ENCODE data around the gene BAIAP2L2.

BAIAP2L2 gene

DNA sequence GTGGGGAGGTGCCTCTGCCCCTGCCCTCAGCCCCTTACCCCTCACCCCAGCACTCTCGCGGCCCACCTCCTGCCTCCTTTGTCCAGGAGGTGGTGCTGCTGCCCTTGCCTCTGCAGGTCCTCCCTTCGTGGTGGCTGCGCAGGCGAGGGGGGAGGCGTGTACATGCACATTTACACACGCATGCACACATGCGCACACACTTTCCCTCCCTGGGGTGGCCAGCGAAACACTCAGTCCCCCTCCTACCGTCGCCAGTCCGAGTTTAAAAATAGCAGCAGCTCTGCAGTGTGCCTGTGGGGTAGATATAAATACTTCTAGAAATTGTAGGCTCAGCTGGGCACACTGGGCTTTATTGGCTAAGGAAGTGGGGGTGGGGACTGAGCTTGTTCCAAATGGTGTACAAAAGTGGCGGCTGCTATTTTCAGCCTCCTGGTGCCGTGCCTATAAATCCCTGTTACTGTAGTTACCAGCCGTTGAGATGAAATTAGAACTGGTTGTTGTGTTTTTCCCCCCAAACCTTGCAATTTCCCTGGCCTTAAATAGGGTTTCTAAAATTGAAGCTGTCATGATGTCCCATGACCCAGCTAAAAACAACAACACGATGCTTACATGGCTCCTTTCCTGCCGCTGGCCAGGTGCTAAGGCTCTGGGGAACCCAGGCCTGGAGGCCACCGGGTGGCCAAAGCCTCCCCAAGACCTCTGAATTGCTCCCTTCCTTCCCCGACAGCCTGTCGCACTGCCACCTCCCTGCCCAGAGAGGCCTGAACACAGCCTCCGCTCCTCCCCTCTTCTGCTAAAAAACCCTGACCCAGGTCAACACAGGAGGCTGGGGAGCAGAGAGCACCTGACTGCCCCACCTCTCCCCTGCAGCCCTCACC lies 40.9 kb downstream of the BAIAP2L2 start:
- DNase-seq (ENCODE audit: low read depth in 2 of 3, low spot score in 1 of 3) = no peak

DNA sequence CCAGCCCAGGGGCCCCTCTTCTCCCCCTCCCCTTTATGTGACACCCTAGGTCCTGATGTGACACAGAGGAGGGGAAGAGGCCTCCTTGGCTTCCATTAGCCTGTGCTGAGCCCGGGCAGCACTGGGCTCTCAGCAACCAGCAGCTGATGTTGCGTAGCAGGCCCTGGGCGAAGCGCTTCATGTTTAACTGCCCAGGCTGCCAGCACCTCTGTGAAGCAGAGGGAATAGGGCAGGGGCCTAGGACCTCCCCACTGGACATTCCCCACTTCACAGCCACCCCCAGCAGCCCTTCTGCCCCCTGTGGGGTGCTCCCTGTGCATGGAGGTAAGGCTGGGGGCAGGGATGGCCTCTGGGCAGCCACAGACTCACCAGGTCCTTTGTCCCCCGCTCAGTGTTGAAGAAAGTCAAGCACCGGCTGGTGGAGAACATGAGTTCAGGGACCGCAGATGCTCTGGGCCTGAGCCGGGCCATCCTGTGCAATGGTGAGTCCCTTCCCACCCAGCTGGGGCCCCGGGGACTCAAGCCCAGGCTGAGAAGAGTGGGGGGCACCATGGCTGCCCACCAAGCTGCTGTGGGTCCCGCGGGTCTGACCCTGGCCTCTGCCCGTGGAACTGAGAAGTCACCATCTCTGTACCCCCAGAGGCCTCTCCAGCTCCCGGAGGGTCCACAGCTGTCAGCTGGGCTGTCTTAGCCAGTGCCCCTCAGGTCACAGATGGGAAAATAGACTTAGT lies 41.7 kb downstream of the BAIAP2L2 start:
- no peak for DNase-seq (ENCODE audit: low read depth in 2 of 3, low spot score in 1 of 3)

DNA sequence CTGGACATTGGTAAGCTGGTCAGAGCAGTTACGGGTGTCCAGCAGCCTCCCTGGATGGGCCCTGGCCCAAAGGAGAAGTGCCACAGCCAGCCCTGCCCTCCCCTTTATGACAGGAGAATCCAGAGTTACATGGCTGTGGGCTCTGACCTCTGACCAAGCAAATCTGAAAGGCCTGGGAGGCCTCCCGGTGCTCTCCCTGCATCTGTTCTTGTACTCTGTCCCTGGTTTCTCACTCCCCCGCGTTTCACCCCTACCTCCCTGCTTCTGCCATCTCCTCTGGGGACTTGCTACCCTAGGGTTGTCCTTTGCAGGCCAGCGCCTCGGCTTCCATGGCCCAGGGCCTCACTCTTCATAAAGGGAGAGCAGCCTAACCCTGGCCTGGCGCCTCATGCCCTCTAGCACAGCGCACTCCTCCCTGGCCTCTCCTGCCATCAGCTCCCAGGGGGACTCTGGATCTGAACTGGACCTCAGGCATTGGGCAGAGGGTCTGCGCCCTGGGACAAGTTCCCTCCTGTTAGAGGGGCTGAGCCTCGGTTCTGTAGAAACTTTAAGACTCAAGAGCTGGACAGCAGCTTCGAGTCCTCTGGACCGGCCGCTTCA lies 42.6 kb downstream of the BAIAP2L2 start:
- no peak for DNase-seq (ENCODE audit: low read depth in 2 of 3, low spot score in 1 of 3)

DNA sequence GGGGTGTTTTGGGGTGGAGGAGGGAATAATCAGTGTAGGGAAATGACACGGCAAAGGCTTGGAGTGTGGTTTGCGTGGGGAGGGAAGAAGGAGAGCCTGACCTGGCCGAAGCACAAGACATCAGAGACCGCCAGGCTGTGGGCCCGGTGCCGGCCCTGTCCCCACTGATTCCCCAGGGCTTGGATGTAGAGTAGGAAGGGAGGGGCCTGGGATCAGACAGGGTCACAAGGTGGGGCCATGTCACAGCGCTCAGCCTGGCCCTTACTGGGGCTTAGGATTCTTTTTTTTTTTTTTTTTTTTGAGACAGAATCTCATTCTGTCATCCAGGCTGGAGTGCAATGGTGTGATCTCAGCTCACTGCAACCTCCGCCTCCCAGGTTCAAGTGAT lies 43.5 kb downstream of the BAIAP2L2 start:
- no peak for DNase-seq (ENCODE audit: low read depth in 2 of 3, low spot score in 1 of 3)

DNA sequence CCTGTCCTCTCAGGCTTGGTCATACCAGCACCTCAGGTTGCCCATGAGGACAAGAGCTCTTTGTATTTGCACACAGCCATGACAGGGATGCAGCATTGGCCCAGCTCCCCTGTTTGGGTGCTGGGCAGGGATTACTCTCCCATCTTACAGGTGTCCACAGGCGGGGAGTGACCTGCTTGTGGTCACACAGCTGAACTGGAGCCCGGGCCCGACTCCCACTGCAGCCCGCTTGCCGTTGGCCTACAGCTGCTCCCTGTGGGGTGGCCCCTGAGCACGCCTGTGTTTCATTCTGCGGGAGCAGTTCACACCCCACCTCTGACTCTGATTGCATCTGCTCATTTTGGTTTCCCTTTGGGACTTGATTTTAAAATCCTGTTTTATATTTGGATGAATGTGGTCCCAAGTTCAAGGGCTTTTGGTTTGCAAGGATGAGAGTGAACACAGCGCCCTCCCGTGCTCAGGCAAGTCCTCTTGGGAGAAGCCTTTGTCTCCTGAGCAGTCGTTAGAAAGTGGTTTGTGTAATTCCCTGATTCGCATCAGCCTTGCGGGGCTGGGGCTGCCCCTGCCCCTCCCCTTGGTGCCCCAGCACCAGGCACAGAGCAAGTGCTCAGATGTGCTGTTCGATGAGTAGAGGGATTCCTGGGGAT lies 44.0 kb downstream of the BAIAP2L2 start:
- DNase-seq (ENCODE audit: low read depth in 2 of 3, low spot score in 1 of 3) = no peak

DNA sequence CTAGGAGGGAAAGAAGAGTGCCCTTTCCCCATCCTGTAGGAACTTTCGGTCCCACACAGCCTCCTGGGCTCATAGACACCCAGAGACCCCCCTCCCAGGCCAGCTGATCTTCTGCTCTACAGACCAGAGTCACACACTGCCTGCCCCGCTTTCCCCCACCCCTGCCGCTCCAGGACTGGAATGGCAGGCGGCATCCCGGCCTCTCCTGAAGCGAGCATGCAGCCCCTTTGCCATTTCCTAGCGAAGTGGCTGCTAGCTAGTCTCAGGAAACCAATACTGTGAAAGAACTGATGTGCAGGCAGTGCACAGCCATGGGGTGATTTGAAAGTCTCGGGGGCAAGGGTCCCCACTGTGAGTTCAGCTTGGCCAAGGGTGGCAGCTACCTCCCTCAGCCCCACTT lies 44.9 kb downstream of the BAIAP2L2 start:
- no peak for DNase-seq (ENCODE audit: low read depth in 2 of 3, low spot score in 1 of 3)

DNA sequence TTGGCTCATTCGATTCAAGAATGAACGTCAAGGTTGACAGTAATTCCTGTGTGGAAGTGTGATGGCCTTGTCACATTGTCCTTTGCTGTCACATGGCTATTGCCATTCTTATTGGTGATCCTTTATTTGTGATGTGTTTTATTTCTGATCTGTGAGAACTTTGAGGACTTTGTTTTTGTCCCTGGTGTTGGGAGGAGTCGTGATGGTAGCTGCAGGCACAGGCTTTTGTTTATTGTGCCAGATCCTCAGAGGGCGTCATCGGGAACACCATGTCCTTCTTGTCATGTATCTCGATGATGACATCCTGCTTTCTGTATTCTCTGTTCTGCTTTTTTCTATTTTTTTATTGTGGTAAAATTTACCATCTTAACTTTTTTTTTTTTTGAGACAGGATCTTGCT lies 47.7 kb downstream of the BAIAP2L2 start:
- DNase-seq (ENCODE audit: low read depth in 2 of 3, low spot score in 1 of 3) = no peak

DNA sequence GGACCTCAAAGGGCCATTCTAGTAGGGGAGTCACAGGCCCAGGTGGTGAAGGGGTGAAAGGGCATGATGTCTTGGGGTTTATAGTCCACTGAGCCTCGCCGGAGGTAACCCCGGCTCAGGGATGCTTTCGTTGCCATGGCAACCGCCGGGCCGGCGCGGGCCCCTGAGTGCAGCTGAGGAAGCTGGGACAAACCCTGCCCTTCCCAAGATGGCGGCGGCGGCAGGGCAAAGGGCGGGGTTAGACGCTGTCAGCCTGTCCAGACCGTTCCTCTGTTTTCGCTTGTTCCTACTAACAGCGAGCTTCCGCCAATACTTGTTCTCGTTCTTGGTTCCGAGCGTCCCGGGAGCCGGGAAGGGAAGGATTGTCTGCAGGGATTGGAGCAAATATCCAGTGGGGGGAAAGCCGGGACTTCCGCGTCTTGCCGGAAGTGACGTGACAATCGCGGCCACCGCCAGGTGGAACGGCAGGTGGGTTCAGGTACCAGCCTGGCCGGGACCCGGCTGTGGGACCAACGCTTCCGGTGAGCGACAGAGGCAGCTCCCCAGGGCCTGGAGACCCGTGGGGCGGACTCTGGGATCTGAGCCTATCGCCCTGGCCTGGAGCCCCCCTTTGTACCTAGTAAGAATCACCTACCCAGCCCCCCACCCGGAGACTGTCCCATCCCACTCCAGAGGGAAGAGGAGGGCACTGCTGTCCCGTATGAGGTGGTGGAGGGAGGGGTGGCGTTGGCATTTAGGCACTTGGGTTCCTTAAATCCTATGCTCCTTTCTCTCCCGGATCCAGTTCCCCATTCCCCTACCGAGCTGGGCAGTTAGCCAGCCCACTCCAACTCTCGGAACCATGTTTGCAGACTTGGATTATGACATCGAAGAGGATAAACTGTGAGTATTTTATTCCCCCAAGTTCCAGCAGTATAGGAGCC lies 53.3 kb downstream of the BAIAP2L2 start, which contains the start of gene PICK1:
PICK1 (plus strand) TSS at position 436 of the 923 bp plus-strand sequence; CDS start at position 842, 406 bp downstream.
- DNase-seq (ENCODE audit: low read depth in 2 of 3, low spot score in 1 of 3) = peak; percentile 71 to 75 (median 73)

DNA sequence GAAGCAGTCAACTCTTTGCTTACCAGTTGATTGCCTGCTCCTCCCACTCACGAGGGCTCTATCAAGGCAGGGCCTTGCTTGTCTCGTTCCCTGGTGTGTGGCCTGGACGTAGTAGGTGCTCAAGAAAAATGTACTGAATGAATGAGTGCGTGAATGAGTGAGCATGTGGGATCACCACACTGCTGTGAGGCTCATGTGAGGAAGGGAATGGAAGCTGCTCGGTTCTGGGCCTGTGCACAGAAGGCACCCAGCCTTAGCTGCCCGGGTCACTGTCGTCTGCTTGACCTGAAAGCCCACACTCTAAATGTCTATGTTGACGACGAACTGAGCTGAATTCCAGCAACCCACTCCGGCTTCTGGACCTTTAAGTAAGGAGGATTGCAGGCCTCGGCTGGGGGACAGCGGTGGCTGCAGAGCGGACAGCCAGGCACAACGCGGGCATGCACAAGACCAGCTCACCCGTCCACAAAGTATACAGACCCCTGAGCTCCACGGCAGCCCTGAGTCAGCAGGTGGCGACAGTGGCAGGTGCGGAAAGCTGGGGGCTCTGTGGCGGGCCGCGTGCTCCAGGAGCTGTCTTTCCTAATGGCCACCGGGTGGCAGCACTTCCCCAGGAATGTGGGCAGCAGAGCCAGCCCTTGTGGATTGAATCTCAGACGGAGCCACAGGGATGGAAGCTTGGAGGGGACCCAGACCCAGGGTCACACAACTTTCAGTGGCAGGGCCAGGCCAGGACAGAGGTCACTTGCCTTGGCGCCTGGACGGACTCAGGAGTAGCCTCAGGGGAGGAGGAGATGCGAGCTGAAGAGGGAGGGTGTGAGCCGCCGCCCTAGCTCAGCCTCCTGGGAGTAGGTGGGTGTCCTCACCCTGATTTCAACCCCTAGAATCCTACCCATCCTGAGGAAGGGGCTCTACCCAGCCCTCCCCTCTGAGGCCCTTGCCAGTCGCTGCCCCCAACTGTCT lies 58.3 kb downstream of the BAIAP2L2 start:
- DNase-seq (ENCODE audit: low read depth in 2 of 3, low spot score in 1 of 3) = peak; percentile 51 to 65 (median 61)

DNA sequence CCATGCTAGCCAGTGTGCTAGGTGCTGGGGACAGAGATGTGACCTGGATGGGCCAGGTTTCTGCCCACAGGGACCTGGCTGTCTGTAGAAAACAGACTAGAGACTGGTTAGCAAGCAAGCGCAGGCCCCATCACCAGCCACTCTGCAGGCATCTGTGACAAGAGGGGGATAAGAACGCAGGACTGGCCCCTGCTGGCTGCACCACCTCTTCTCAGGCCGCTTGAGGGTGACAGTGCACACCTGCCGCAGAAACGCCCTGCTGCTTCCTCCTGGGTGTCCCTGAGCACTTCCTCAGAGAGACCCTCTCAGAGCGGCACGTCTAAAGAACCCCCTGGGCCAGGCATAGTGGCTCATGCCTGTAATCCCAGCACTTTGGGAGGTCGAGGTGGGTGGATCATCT lies 59.2 kb downstream of the BAIAP2L2 start:
- no peak for DNase-seq (ENCODE audit: low read depth in 2 of 3, low spot score in 1 of 3)

DNA sequence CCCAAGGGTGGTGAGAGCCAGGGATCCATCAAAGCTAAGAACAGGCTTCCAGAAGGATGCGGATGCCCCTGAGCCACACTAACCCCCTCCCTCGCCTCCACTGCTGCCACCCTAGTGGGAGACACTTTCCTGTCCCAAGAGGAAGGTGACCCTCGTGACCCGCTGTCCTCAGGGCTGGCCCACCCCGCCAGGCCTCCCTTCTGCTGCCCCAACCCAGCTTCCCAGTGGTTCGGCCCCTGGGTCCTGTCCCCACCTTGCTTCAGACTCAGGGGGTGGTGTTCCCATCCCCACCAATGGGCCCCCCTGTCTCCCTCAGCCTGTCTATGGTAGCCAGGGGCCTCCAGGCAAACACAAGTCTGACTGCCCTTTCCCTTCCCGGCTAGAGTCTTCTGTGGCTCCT lies 59.8 kb downstream of the BAIAP2L2 start:
- no peak for DNase-seq (ENCODE audit: low read depth in 2 of 3, low spot score in 1 of 3)

DNA sequence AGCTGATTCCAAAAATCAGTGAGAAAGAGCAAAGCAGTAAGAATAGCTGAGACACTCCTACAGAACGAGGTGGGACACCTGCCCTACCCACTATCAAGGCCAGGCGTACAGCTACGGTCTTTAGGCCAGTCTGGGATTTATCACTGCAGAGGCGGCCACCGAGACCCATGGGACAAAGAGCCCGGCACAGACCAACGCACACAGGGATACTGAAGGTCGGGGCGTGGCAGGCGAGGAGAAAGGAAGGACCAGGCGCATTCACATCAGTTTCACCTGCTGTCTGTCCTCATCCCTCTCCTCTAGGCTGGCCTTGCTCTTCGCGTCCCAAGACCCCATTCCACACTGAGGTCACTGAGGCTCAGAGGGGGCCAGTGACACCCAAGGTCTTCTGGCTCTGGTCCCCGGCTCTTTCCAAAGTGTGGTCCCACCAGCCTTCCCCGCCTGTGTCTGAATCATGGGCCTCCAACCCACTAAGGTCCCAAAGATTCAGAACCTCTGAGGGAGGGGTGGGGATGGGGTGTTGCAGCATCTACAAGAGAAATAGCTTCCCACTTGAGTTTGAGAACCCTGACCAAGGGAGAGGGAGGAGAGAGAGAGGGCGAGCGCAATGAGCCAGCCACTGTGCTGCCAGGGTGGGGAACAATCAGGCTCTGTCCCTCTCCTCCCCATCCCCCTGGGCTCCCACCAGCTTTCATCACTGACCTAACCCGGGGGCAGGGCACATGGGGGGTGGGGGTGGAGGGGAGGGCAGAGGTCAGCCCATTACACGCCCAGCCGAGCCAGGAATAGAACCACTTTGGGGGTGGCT lies 60.5 kb downstream of the BAIAP2L2 start:
- no peak for DNase-seq (ENCODE audit: low read depth in 2 of 3, low spot score in 1 of 3)

DNA sequence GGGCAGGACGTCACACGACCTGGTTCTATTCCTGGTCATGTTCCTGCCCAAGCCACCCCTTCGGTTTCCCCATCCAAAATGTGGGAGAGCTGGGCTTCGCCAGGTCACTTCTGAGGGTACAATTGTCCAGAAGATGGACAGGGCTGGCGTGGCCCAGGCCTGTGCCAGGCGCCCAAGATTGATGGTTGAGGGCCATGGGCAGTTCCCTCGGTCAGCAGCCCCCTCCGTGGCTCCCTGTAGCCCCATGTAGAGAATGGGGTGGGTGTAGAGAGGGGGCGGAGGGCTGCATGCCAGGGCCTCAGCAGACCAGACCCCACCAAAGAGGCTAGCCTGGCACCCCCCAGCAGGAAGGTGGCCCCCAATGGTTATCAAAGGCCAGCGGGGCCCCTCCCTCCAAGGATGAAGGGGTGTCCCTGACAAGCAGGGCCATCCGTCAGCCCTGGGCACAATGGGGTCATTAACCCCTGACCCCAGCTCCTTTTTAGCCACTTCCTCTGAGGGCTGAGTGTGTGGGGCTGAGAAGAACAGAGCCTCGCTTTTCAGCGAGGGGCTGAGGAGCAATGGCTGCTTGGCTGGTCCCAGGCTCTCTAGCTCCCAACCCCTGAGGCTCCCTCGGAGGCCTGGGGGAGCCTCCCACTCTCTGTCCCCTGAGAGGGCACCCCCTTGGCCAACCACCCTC lies 64.3 kb downstream of the BAIAP2L2 start:
- no peak for DNase-seq (ENCODE audit: low read depth in 2 of 3, low spot score in 1 of 3)

DNA sequence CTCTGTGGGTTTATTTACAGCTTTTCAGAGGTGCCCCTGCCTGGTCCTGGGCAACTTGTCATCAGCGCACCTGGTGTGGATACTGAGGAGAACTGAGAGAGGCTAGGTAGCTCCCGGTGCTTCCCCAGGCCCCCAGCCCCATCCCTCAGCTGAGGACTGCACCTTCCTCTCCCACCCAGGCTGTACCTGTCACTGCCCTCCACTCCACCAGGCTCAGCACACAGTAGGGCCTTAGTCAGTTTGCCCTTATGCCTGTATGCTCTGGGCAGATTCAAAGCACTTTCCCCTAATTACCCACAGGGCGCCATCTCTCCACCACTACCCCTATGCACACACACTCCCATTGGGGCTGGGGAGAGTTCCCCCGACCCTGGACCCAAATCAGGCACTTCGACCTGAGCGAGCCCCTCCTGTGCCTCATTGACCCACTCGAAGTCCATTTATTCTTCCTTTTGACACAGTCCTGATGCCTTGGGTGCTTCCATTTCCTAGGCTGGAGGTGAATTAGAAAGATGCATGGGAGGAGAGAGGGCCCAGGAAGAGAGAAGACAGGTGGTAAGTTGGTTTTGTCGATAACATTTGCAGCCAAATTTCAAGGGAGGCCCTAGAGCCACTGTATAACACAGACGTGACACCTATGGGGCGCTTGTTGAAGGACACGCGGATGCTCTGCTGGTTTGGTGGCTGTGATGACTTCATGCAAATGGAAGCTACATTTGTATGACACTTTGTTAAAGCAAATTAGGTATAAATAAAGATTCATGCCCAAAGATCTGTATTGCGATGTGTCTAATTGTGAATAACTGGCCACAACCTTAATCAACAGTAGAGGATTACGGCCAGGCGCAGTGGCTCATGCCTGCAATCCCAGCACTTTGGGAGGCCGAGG lies 67.1 kb downstream of the BAIAP2L2 start:
- DNase-seq (ENCODE audit: low read depth in 2 of 3, low spot score in 1 of 3) = no peak

DNA sequence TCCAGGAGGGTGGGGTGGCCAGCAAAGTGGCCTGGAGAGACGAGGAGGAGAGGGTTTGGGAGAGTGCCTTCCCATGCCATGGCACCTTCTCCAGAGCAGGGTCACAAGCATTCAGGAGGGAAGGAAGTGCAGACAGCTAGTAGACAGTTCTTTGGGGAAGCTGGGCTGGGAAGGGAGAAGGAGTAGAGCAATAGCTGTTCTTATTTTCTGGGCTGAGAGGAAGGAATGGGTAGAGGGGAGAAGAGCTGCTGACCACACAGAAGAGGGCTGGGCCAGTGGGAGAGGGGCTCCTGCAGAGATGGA lies 68.0 kb downstream of the BAIAP2L2 start:
- DNase-seq (ENCODE audit: low read depth in 2 of 3, low spot score in 1 of 3) = no peak

DNA sequence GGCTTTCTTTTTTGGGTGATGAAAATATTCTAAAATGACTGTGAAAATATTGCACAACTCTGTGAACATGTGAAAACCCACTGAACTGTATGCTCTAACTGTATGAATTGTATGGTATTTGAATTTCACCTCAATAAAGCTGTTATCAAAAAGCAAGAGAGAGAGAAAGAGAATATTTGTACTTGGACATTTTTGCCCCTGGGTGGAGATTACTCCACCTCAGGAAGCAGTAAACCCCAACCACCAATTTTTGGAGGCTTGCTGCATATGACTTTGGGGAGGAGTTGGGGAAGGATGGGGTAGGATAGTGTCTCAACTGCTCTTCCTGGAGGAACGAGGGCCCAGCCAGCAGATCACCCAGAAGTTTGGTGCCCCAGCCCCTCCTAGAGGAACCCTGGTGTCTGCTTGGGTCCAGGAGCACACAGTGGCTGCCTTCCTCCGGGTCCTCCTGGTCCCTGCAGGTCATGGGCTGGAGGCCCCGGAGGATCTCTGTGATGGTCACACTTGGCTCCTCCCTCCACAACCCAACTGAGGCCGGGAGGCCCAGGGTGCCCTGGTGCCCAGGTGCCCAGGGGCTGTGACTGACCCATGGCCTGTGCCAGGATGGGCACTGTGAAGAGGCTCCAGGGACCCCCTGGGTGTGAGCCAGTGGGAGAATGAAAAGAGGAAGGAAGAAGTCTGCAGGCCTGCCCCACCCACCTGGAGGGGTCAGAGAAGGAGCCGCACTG lies 68.6 kb downstream of the BAIAP2L2 start:
- DNase-seq (ENCODE audit: low read depth in 2 of 3, low spot score in 1 of 3) = no peak
